Colonic mucosa (tissue), 4 donors: ENCODE measurements around the gene NABP1. TPM values are rescaled to one million over a fixed set of nuclear protein-coding genes. Genes with fewer than 3 reads are reported as not detected.

Source experiments
- DNase-seq: peaks from one replicate; pipeline ENCODE4 v3.0.0-alpha.2; 2020
- H3K27ac ChIP-seq: fragments of 200-600 bp; one replicate; pipeline ENCODE4 v1.8.0; 2021
- H3K27me3 ChIP-seq: fragments of 200-600 bp; one replicate; pipeline ENCODE4 v1.8.0; 2021
- H3K36me3 ChIP-seq: fragments of 200-600 bp; one replicate; pipeline ENCODE4 v1.8.0; 2021
- H3K4me1 ChIP-seq: fragments of 200-600 bp; one replicate; pipeline ENCODE4 v1.8.0; 2021; ENCODE audit warnings: mild to moderate bottlenecking
- H3K4me3 ChIP-seq: fragments of 200-600 bp; one replicate; pipeline ENCODE4 v1.8.0; 2021
- H3K9ac ChIP-seq, 2 donors: one replicate each; pipeline ENCODE4 v1.7.0; 2013; ENCODE audit warnings: control low read depth in 2 of 2, low read depth in 2 of 2, low read length in 2 of 2
- H3K9me3 ChIP-seq: fragments of 200-600 bp; one replicate; pipeline ENCODE4 v1.8.0; 2021
- CTCF ChIP-seq: fragments of 200-600 bp; IDR thresholded peaks from one replicate; pipeline ENCODE4 v1.8.0; 2022; ENCODE audit warnings: antibody characterized with exemption, mild to moderate bottlenecking
- intact Hi-C: fragments of 100-400 bp; cut with DNase I; formaldehyde crosslinking; loops from one replicate; pipeline ENCODE4 v1.14.1; 2022
- total RNA-seq, 2 donors: library from RNA; stranded (reverse); fragmentation: NEBNext Ultra II Directional in 1 of 2; extraction: Animal tissue kit (Norgen Biotek cat#: 25700) in 1 of 2; gene quantifications; one replicate each; pipeline ENCODE4 v1.2.1, GENCODE V29; 2021
- donor health status: healthy.
- donor health status: DM: no; HTN: no; CAD: no.
- donor health status: DM: no; HTN: no; CAD: no.

Gene NABP1
- total RNA-seq, 2 donors from 2014 or later = 10.1 to 15.9 TPM

GRCh38 chr2:191697870-191698269, 19.9 kb downstream of the NABP1 start:
- intact Hi-C loops = no loop called here
- Histone ChIP-seq H3K4me3 (no peak overlapping the region), H3K27me3 (no peaks in the 10 kb centered on the region), H3K9ac (no peak overlapping the region), H3K4me1 (no peaks in the 10 kb centered on the region), H3K27ac (no peak overlapping the region), H3K9me3 (no peaks in the 10 kb centered on the region), H3K36me3 (no peaks in the 10 kb centered on the region)
- no peak for DNase-seq
- TF ChIP-seq CTCF = no peak

- H3K27ac ChIP-seq = no peak overlapping the region
- no peaks in the 10 kb centered on the region for H3K4me1 ChIP-seq
- no peaks in the 10 kb centered on the region for H3K36me3 ChIP-seq
- H3K9ac ChIP-seq = no peak overlapping the region
- H3K9me3 ChIP-seq = no peaks in the 10 kb centered on the region
- TF ChIP-seq CTCF = no peak
- H3K27me3 ChIP-seq = no peaks in the 10 kb centered on the region
- intact Hi-C loops = no loop called here
- no peak overlapping the region for H3K4me3 ChIP-seq
- DNase-seq = no peak
These were observed 21.5 kb downstream of the NABP1 start for GRCh38 chr2:191699341-191699945.

- Histone ChIP-seq H3K27ac (no peak overlapping the region), H3K4me3 (no peak overlapping the region), H3K9me3 (no peaks in the 10 kb centered on the region), H3K27me3 (no peaks in the 10 kb centered on the region), H3K36me3 (no peaks in the 10 kb centered on the region), H3K4me1 (no peaks in the 10 kb centered on the region), H3K9ac (no peak overlapping the region)
- no peak for DNase-seq
- no peak for TF ChIP-seq CTCF
- intact Hi-C loops = no loop called here
These were observed 23.1 kb downstream of the NABP1 start for GRCh38 chr2:191701029-191701428.

GRCh38 chr2:191701696-191702095, 23.8 kb downstream of the NABP1 start:
- Histone ChIP-seq H3K9ac (no peak overlapping the region), H3K27ac (no peak overlapping the region), H3K4me1 (no peaks in the 10 kb centered on the region), H3K36me3 (no peaks in the 10 kb centered on the region), H3K4me3 (no peak overlapping the region), H3K27me3 (no peaks in the 10 kb centered on the region), H3K9me3 (no peaks in the 10 kb centered on the region)
- TF ChIP-seq CTCF = no peak
- no peak for DNase-seq
- intact Hi-C loops = no loop called here

- TF ChIP-seq CTCF = no peak
- no peaks in the 10 kb centered on the region for H3K36me3 ChIP-seq
- H3K9me3 ChIP-seq = no peaks in the 10 kb centered on the region
- H3K4me3 ChIP-seq = no peak overlapping the region
- no peaks in the 10 kb centered on the region for H3K27me3 ChIP-seq
- DNase-seq = no peak
- H3K4me1 ChIP-seq = no peaks in the 10 kb centered on the region
- intact Hi-C loops = no loop called here
- H3K27ac ChIP-seq = no peak overlapping the region
- H3K9ac ChIP-seq = no peak overlapping the region
These were observed 25.3 kb downstream of the NABP1 start for GRCh38 chr2:191703079-191703725.
